Activated CD4-positive, alpha-beta memory T cell treated with anti-CD3 and anti-CD28 coated beads, Interleukin-2, amount 10 ng/mL, durations not matched to agents 7 days and 5 days (primary cell): ENCODE results near the gene MAPK14. TPM values are rescaled to one million over a fixed set of nuclear protein-coding genes. Genes with fewer than 3 reads are reported as not detected.
"Not testable (repeated sequence)": the region's sequence is repeated elsewhere in the genome, so short reads cannot be mapped to it uniquely, and the experiment has no call there.

Experiments used
- CTCF ChIA-PET: fragments of 350-600 bp; sonication (Branson Sonifier 250); formaldehyde crosslinking; loops from one replicate; lab custom pipeline; 2021; ENCODE audit warnings: antibody characterized with exemption, inconsistent platforms; lab: Charles Lee
- POLR2A ChIA-PET: fragments of 350-600 bp; sonication (Branson Sonifier 250); formaldehyde crosslinking; loops from one replicate; lab custom pipeline; 2021; ENCODE audit warnings: antibody characterized with exemption; lab: Charles Lee
- DNase-seq: peaks from one replicate; pipeline ENCODE4 v3.0.0-alpha.2; 2020
- H3K27ac Mint-ChIP-seq: one replicate; pipeline ENCODE4 v1.8.0; 2021; ENCODE audit warnings: mild to moderate bottlenecking, mixed read lengths
- H3K27me3 Mint-ChIP-seq: one replicate; pipeline ENCODE4 v1.8.0; 2021; ENCODE audit warnings: mixed read lengths
- H3K36me3 Mint-ChIP-seq: one replicate; pipeline ENCODE4 v1.8.0; 2021; ENCODE audit warnings: low read depth, mixed read lengths
- H3K4me1 Mint-ChIP-seq: one replicate; pipeline ENCODE4 v1.8.0; 2021; ENCODE audit warnings: mixed read lengths
- H3K4me3 Mint-ChIP-seq: one replicate; pipeline ENCODE4 v1.8.0; 2021; ENCODE audit warnings: mild to moderate bottlenecking, mixed read lengths
- H3K9me3 Mint-ChIP-seq: one replicate; pipeline ENCODE4 v1.8.0; 2021; ENCODE audit warnings: mixed read lengths
- total RNA-seq, 2 experiments: library from RNA; stranded (reverse); gene quantifications; one replicate each; pipeline ENCODE4 v1.2.3, GENCODE V29; 2021

MAPK14 gene
- total RNA-seq = 10 to 100 TPM; 71.4 to 72.2 TPM

DNA sequence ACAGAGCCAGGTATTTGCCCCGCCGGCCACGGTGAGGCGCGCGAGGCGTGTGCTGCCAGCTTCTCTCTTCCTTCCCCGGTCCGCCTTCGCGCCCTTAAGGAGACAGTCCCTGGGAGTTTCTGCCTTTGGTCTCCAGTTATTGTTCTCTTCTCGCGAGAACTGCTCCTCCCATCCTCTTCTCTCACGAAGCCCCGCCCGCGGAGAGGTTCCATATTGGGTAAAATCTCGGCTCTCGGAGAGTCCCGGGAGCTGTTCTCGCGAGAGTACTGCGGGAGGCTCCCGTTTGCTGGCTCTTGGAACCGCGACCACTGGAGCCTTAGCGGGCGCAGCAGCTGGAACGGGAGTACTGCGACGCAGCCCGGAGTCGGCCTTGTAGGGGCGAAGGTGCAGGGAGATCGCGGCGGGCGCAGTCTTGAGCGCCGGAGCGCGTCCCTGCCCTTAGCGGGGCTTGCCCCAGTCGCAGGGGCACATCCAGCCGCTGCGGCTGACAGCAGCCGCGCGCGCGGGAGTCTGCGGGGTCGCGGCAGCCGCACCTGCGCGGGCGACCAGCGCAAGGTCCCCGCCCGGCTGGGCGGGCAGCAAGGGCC, at the start of gene MAPK14:
Gene MAPK14 (plus strand): TSS at position 308 of the 587 bp plus-strand sequence. CDS start 350 bp downstream, outside the sequence.
- peak within 1 kb of the TSS; percentile 89 for H3K27ac Mint-ChIP-seq
- peak within 1 kb of the TSS; percentile 83 for H3K4me3 Mint-ChIP-seq
- H3K27me3 Mint-ChIP-seq = peaks cover 24% of the 10 kb centered on the region
- H3K36me3 Mint-ChIP-seq = peaks cover 26% of the 10 kb centered on the region
- peak; percentile 99 for DNase-seq
- POLR2A ChIA-PET = interaction anchor here (0.8 to 4.8 kb wide), 42 partner anchors 11 to 1371 kb away, joined by 3 to 95 read pairs (median 6); partner anchors contain the start of genes ANKS1A, BRPF3, MAPK13 and SRPK1
- CTCF ChIA-PET = interaction anchor here (0.7 to 7.0 kb wide), 21 partner anchors 9 to 1138 kb away, joined by 3 to 142 read pairs (median 5); partner anchors contain the start of gene ANKS1A
- peaks cover 37% of the 10 kb centered on the region for H3K4me1 Mint-ChIP-seq
- no peaks in the 10 kb centered on the region for H3K9me3 Mint-ChIP-seq

DNA sequence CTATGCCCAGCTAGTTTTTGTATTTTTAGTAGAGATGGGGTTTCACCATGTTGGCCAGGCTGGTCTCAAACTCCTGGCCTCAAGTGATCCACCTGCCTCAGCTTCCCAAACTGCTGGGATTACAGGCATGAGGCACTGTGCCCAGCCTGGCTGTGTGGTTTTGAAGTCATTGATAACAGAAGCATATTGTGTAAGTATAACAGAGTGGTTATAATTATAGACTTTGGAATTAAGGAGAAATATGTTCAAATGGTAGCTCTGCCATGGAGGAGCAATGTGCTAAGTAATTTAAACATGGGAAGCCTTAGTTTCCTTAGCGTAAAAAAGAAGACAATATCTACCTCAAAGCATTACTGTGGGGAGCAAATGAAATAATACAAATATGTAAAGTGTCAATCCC, 47.5 kb upstream of the MAPK14 start:
- CTCF ChIA-PET = interaction anchor here (1.2 kb wide), 1 partner anchor 115 kb away, joined by 3 read pairs; no protein-coding TSS in a partner anchor

DNA sequence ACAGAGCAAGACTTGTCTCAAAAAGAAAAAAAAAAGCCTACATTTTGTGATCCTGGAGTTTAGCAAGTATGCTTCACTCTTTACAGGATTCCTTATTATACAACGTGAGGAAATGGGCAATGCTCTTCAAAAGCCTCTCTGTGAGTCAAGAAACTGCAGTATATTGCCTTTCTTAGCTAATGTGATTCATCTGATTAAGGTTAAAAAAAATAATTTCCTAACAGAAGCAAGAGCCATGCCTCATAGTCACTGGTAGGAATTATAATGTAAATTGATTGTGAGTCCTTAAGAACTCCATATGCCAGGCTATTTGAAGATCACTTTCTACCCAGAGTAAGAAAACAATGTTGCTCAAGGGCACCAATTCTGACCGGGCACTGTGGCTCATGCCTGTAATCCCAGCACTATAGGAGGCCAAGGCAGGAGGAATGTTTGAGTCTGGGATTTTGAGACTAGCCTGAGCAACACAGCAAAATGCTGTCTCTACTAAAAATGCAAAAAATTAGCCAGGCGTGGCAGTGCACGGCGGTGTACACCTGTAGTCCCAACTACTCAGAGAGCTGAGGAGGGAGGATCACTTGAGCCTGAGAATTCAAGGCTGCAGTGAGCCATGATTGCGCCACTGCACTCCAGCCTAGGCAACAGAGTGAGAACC, 46.5 kb upstream of the MAPK14 start:
- CTCF ChIA-PET = no interaction called here
- no peaks in the 10 kb centered on the region for H3K9me3 Mint-ChIP-seq
- DNase-seq = no peak
- peaks cover 21% of the 10 kb centered on the region for H3K27me3 Mint-ChIP-seq
- H3K4me3 Mint-ChIP-seq = no peak overlapping the region
- no peaks in the 10 kb centered on the region for H3K4me1 Mint-ChIP-seq
- POLR2A ChIA-PET = no interaction called here
- no peak overlapping the region for H3K27ac Mint-ChIP-seq
- H3K36me3 Mint-ChIP-seq = no peaks in the 10 kb centered on the region

More for the DNA sequence above, 47.5 kb upstream of the MAPK14 start:
- H3K4me1 Mint-ChIP-seq, H3K4me3 Mint-ChIP-seq, H3K9me3 Mint-ChIP-seq, H3K36me3 Mint-ChIP-seq, H3K27ac Mint-ChIP-seq, DNase-seq: not testable (repeated sequence)
- POLR2A ChIA-PET = interaction anchor here (1.2 kb wide), 1 partner anchor 47 kb away, joined by 3 read pairs; the partner anchor contains the start of gene MAPK14
- peaks cover 21% of the 10 kb centered on the region for H3K27me3 Mint-ChIP-seq

DNA sequence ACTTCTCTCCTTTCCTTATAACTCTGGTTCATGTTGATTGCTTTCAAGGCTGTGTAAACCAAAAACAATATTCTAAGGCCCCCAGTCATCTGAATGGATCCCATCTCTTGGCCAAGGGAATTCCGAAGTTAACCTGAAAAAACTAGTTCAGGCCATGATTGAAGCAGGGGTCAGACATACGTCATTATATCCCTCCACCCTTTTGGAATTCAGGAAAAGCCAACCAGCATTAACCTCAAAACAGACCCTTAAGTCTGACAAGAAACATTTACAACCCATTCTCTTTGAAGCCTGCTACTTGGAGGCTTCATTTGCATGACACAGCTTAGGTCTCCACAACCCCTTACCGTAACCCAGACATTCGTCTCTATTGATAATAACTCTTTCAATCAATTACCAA, 42.9 kb upstream of the MAPK14 start:
- ChIA-PET CTCF (interaction anchor here (0.6 to 0.7 kb wide), 2 partner anchors 215 to 867 kb away, joined by 3 to 4 read pairs; no protein-coding TSS in a partner anchor), POLR2A (no interaction called here)
- no peak for DNase-seq
- Mint-ChIP-seq H3K4me3 (no peak overlapping the region), H3K36me3 (no peaks in the 10 kb centered on the region), H3K27me3 (peaks cover 19% of the 10 kb centered on the region), H3K9me3 (no peaks in the 10 kb centered on the region), H3K4me1 (no peaks in the 10 kb centered on the region), H3K27ac (no peak overlapping the region)

DNA sequence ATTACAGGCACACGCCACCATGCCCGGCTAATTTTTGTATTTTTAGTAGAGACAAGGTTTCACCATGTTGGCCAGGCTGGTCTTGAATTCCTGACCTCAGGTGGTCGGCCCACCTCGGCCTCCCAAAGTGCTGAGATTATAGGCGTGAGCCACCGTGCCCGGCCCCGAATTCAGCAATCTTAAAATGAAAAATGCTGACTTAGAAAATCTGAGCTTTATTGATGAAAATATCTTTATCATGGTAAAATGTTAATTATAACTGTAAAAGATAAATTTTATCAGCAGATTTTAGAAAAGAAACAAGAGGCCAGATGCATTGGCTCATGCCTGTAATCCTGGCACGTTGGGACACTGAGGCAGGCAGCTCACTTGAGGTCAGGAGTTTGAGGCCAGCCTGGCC, 39.6 kb upstream of the MAPK14 start:
- CTCF ChIA-PET, H3K36me3 Mint-ChIP-seq, H3K27ac Mint-ChIP-seq, H3K9me3 Mint-ChIP-seq, DNase-seq, POLR2A ChIA-PET, H3K4me3 Mint-ChIP-seq, H3K27me3 Mint-ChIP-seq, H3K4me1 Mint-ChIP-seq: not testable (repeated sequence)

DNA sequence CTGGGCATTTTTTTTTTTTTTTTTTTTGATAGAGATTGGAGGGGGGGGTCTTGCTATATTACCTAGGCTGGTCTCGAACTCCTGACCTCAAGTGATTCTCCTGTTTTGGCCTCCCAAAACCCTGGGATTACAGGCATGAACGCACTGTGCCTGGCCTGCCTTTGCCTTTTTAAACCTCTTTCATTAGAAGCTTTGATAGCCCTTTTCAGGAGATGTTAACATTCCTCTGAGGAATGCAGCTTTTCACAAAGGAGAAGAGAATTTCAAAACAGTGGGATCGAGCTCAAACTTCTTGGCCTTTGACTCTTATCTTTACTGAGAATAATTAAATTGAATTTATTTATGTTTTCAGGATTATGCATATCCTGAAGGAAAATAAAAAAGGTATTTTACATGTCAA, 34.5 kb upstream of the MAPK14 start:
- ChIA-PET CTCF (no interaction called here), POLR2A (no interaction called here)
- no peak overlapping the region for H3K4me3 Mint-ChIP-seq

DNA sequence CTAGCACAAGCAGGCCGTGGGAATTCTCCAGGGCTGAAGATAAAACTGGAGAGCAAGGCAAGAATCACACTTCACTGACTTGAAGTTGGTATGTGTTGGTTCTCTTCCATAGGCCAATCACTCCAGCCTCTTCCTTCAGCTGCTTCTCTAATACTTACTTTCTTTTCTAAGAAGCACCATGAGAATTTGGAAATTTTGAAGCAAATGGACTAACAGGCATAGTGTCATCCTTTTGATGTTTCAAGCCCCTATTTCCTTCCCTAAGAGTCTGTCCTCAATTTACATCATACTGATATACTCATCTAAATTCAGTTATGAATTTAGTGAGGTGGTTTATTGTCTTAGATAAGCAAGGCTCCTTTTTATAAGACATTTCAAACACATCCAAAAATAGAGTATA, 27.2 kb upstream of the MAPK14 start:
- Mint-ChIP-seq H3K27ac (no peak overlapping the region), H3K4me3 (no peak overlapping the region), H3K9me3 (no peaks in the 10 kb centered on the region), H3K4me1 (no peaks in the 10 kb centered on the region), H3K36me3 (no peaks in the 10 kb centered on the region), H3K27me3 (peaks cover 6% of the 10 kb centered on the region)
- ChIA-PET POLR2A (no interaction called here), CTCF (no interaction called here)
- no peak for DNase-seq

More for the DNA sequence above, 34.5 kb upstream of the MAPK14 start:
- DNase-seq = no peak
- no peaks in the 10 kb centered on the region for H3K9me3 Mint-ChIP-seq
- H3K27me3 Mint-ChIP-seq = peaks cover 5% of the 10 kb centered on the region
- no peaks in the 10 kb centered on the region for H3K36me3 Mint-ChIP-seq
- no peak overlapping the region for H3K27ac Mint-ChIP-seq
- no peaks in the 10 kb centered on the region for H3K4me1 Mint-ChIP-seq

DNA sequence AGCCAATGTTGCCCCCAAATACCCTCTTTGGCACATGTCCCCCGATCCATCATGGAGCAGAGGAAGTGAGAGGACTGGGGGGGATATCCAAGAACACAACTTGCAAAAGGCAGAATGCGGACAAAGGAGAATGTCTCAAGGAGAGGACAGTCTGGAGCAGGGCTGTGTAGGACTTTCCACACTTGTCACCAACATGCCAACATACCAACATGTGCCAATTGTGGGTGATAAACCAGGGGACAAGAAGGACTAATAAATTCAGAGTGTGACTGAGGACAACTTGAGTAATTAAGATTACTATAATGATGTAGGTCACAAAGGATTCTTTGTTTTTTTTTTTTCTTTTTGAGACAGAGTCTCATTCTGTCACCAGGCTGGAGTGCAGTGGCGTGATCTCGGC, 11.9 kb upstream of the MAPK14 start:
- CTCF ChIA-PET = no interaction called here
- no peaks in the 10 kb centered on the region for H3K9me3 Mint-ChIP-seq
- H3K27ac Mint-ChIP-seq = no peak overlapping the region
- peaks cover 7% of the 10 kb centered on the region for H3K4me1 Mint-ChIP-seq
- no peaks in the 10 kb centered on the region for H3K36me3 Mint-ChIP-seq
- H3K4me3 Mint-ChIP-seq = no peak overlapping the region
- H3K27me3 Mint-ChIP-seq = peaks cover 13% of the 10 kb centered on the region
- no peak for DNase-seq
- POLR2A ChIA-PET = no interaction called here

DNA sequence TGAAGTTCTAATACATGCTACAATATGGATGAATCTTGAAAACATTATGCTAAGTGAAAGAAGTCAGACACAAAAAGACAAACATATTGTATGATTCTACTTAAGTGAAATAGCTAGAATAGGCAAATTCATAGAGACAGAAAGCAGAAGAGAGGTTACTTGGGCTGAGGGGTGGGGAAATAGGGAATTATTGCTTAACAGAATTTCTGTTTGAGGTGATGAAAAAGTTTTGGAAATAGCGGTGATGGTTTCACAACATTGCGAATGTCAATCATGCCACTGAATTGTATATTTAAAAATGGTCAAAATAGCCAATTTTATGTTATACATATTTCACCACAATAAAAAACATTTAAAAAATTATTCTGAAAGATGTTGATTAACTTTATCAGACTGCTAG, 9.3 kb upstream of the MAPK14 start:
- DNase-seq = no peak
- Mint-ChIP-seq H3K9me3 (no peaks in the 10 kb centered on the region), H3K27me3 (peaks cover 13% of the 10 kb centered on the region), H3K4me3 (no peak overlapping the region), H3K4me1 (peaks cover 7% of the 10 kb centered on the region), H3K27ac (no peak overlapping the region), H3K36me3 (no peaks in the 10 kb centered on the region)
- CTCF ChIA-PET = interaction anchor here (2.0 kb wide), 1 partner anchor 9 kb away, joined by 7 read pairs; the partner anchor contains the start of gene MAPK14
- POLR2A ChIA-PET = no interaction called here

DNA sequence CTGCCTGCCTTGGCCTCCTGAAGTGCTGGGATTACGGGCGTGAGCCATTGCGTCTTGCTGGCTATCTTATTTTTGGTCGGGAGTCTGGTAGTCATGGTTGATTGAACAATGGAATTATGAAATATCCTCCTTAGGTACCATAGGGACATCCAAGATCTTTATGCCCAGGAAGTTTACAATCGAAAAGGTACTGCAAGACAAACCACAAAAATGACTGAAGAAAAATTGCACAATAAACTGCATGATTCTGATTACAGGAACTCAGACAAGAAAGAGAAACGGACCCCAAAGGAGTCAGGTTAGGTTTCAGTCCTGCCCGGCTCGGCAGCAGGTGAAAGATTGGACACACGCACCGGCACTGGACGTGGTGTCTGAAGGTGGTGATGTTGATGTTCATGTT, 8.4 kb upstream of the MAPK14 start:
- H3K27me3 Mint-ChIP-seq = peaks cover 18% of the 10 kb centered on the region
- no peak overlapping the region for H3K4me3 Mint-ChIP-seq
- H3K4me1 Mint-ChIP-seq = peaks cover 10% of the 10 kb centered on the region
- POLR2A ChIA-PET = no interaction called here
- no peak for DNase-seq
- CTCF ChIA-PET = interaction anchor here (2.0 kb wide), 1 partner anchor 8 kb away, joined by 7 read pairs; the partner anchor contains the start of gene MAPK14
- no peaks in the 10 kb centered on the region for H3K36me3 Mint-ChIP-seq
- H3K9me3 Mint-ChIP-seq = no peaks in the 10 kb centered on the region
- no peak overlapping the region for H3K27ac Mint-ChIP-seq

DNA sequence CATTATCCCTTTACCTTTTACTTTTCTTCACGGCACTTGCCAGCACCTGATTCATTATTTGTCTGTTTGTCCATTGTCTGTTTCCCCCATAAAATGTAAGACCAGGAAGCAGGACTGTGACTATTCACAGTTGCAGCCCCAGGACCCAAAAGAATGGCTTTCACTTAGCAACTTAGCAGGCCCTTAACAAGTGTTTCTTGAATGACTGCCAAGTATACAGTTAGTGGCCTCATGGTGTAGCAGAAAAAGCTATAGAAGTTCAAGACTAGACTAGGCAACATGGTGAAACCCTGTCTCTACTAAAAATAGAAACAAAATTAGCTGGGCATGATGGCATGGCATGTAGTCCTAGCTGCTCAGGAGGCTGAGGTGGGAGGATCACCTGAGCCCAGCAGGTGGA, 7.5 kb upstream of the MAPK14 start:
- peaks cover 10% of the 10 kb centered on the region for H3K4me1 Mint-ChIP-seq
- DNase-seq = no peak
- H3K27me3 Mint-ChIP-seq = peaks cover 22% of the 10 kb centered on the region
- no peaks in the 10 kb centered on the region for H3K36me3 Mint-ChIP-seq
- CTCF ChIA-PET = interaction anchor here (0.5 kb wide), 1 partner anchor 85 kb away, joined by 3 read pairs; no protein-coding TSS in a partner anchor
- no peaks in the 10 kb centered on the region for H3K9me3 Mint-ChIP-seq
- POLR2A ChIA-PET = no interaction called here
- H3K27ac Mint-ChIP-seq = no peak overlapping the region
- H3K4me3 Mint-ChIP-seq = no peak overlapping the region

DNA sequence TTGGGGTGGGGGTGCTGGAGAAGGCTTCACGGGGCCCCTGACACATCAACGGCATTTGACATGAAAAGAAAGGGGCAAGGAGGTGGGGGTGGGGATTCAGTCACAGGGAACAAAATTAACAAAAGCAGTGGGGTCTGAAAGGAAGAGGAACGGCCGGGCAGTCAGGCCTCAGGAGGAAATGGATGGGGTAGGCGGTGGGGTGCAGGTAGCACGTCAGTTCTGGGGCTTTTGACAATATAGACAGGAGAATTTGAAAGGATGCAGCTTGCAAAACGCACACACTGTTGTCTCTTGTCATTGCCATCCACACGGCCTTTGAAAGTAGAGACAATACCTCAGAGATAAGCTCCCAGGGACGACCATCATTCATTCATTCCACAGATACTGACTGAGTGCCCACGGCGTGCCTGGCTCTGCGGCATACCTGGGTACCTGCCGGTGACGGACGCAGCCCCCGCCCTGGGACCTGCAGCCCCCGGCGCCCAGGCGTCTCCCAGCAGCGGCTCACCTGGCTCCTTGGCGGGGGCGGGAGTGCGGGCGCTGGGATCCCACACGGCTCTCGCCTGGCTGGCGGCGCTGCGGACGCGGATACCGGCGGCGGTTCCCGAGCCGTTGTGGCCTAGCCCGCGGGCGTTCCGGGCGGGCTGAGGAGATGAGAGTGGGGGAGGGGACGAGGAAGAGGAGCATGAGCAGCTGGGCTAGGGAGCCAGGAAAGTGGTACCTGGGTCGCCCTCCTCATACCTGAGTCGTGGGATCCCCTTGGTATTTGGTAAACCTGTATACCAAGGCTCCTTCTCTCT, 3.4 kb upstream of the MAPK14 start, which contains the start of gene SLC26A8:
Gene SLC26A8 (minus strand): TSS at position 646 of the 800 bp plus-strand sequence. CDS start 4,934 bp downstream, outside the sequence.
- H3K4me1 Mint-ChIP-seq = peaks cover 14% of the 10 kb centered on the region
- no peak for DNase-seq
- peaks cover 24% of the 10 kb centered on the region for H3K27me3 Mint-ChIP-seq
- ChIA-PET POLR2A (no interaction called here), CTCF (interaction anchor here (0.6 to 1.3 kb wide), 3 partner anchors 10 to 71 kb away, joined by 3 read pairs; no protein-coding TSS in a partner anchor)
- no peaks in the 10 kb centered on the region for H3K9me3 Mint-ChIP-seq
- no peak within 1 kb of the TSS for H3K27ac Mint-ChIP-seq
- H3K36me3 Mint-ChIP-seq = peaks cover 6% of the 10 kb centered on the region
- H3K4me3 Mint-ChIP-seq = no peak within 1 kb of the TSS
